Hepatocyte (in vitro differentiated cells): ENCODE data around the gene NT5M.

Experiments used
- EZH2 ChIP-seq: fragments of 200-600 bp; sonication (generic); IDR thresholded peaks from 2 replicates; pipeline ENCODE4 v1.6.1; 2016; ENCODE audit warnings: antibody characterized with exemption, mild to moderate bottlenecking, borderline replicate concordance
- EZH2phosphoT487 ChIP-seq: fragments of 200-600 bp; sonication (generic); IDR thresholded peaks from one replicate; pipeline ENCODE4 v1.6.1; 2018; ENCODE audit warnings: antibody characterized with exemption, mild to moderate bottlenecking, low read depth, moderate library complexity; ENCODE audit not compliant: unreplicated experiment, severe bottlenecking
- TF ChIP-seq, protein P1 (sequence below): fragments of 200-600 bp; sonication (generic); IDR thresholded peaks from 2 replicates; pipeline ENCODE4 v1.5.1; 2016; ENCODE audit warnings: antibody characterized with exemption, mild to moderate bottlenecking; ENCODE audit not compliant: poor library complexity

GRCh38 chr17:17363638-17364337 lies 60.6 kb downstream of the NT5M start:
- TF ChIP-seq, protein P1, sequence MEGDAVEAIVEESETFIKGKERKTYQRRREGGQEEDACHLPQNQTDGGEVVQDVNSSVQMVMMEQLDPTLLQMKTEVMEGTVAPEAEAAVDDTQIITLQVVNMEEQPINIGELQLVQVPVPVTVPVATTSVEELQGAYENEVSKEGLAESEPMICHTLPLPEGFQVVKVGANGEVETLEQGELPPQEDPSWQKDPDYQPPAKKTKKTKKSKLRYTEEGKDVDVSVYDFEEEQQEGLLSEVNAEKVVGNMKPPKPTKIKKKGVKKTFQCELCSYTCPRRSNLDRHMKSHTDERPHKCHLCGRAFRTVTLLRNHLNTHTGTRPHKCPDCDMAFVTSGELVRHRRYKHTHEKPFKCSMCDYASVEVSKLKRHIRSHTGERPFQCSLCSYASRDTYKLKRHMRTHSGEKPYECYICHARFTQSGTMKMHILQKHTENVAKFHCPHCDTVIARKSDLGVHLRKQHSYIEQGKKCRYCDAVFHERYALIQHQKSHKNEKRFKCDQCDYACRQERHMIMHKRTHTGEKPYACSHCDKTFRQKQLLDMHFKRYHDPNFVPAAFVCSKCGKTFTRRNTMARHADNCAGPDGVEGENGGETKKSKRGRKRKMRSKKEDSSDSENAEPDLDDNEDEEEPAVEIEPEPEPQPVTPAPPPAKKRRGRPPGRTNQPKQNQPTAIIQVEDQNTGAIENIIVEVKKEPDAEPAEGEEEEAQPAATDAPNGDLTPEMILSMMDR, result no peak
- TF ChIP-seq EZH2 (no peak), EZH2phosphoT487 (no peak)
